Left lung (tissue), 10 donors: ENCODE results near the gene EXOC3L4. TPM values are rescaled to one million over a fixed set of nuclear protein-coding genes. Genes with fewer than 3 reads are reported as not detected.

Experiments
- ATAC-seq: fragments of 200-7000 bp; cut with Tn5 transposase; one replicate; pipeline ENCODE4 v1.9.1; 2020; ENCODE audit warnings: moderate library complexity
- DNase-seq, 4 donors: peaks; one replicate each; pipeline ENCODE4 v3.0.0-alpha.2; 2013 to 2020
- H3K27ac ChIP-seq, 2 donors: fragments of 200-600 bp; sonication (generic) in 1 of 2; one replicate each; pipeline versions ENCODE4 v1.5.0 to v1.8.0; 2020 to 2021
- H3K27me3 ChIP-seq, 2 donors: fragments of 200-600 bp; sonication (generic) in 1 of 2; one replicate each; pipeline versions ENCODE4 v1.5.0 to v1.8.0; 2020 to 2021
- H3K36me3 ChIP-seq, 2 donors: fragments of 200-600 bp; sonication (generic) in 1 of 2; one replicate each; pipeline versions ENCODE4 v1.5.0 to v1.8.0; 2020 to 2021
- H3K4me1 ChIP-seq, 2 donors: fragments of 200-600 bp; one replicate each; pipeline ENCODE4 v1.8.0; 2021
- H3K4me3 ChIP-seq, 2 donors: fragments of 200-600 bp; sonication (generic) in 1 of 2; one replicate each; pipeline versions ENCODE4 v1.5.0 to v1.8.0; 2020 to 2021; ENCODE audit warnings: mild to moderate bottlenecking in 1 of 2
- H3K9me3 ChIP-seq, 2 donors: fragments of 200-600 bp; sonication (generic) in 1 of 2; one replicate each; pipeline versions ENCODE4 v1.5.0 to v1.8.0; 2020 to 2021
- CTCF ChIP-seq, 2 donors: fragments of 200-600 bp; sonication (generic) in 1 of 2; IDR thresholded peaks; one replicate each; pipeline versions ENCODE4 v1.5.0 to v1.8.0; 2021; ENCODE audit warnings: antibody characterized with exemption in 2 of 2
- intact Hi-C, 2 donors: fragments of 100-400 bp; cut with DNase I; formaldehyde crosslinking; loops; one replicate each; pipeline versions ENCODE4 v1.11.2 to v1.14.2; 2022
- polyA plus RNA-seq, 6 donors: library from polyadenylated mRNA; unstranded; fragments of 120-200 nt; gene quantifications; one replicate each; pipeline ENCODE4 v1.2.1, GENCODE V29; 2013; ENCODE audit not compliant: insufficient read length in 6 of 6
- total RNA-seq, 2 donors: library from RNA; stranded (reverse); fragmentation: NEBNext Ultra II Directional; extraction: Animal tissue kit (Norgen Biotek cat#: 25700); gene quantifications; one replicate each; pipeline ENCODE4 v1.2.1, GENCODE V29; 2021
- donor health status: DM: no; HTN: yes; CAD: no.
- donor health status: DM: no; HTN: no; CAD: no.

EXOC3L4 gene
- total and polyA plus RNA-seq, 8 donors: 1.9 to 6.2 (median 3.7) TPM

- ATAC-seq: no peak
- intact Hi-C loops: no loop called here
- peak overlapping the region; percentile 45 to 86 for H3K27ac ChIP-seq
- H3K4me1 ChIP-seq: peaks cover 4 to 37% of the 10 kb centered on the region in 2 donors
- H3K9me3 ChIP-seq: no peaks in the 10 kb centered on the region
- no peak for DNase-seq
- TF ChIP-seq CTCF (IDR thresholded peaks at IDR 0.05): no peak
- peak overlapping the region; percentile 88 to 93 for H3K4me3 ChIP-seq
- no peaks in the 10 kb centered on the region for H3K36me3 ChIP-seq
- peaks cover 0 to 55% of the 10 kb centered on the region in 2 donors for H3K27me3 ChIP-seq
Measured at GRCh38 chr14:103055695-103056094, 38.8 kb upstream of the EXOC3L4 start.

- no peak for TF ChIP-seq CTCF (IDR thresholded peaks at IDR 0.05)
- H3K4me1 ChIP-seq: peaks cover 4 to 37% of the 10 kb centered on the region in 2 donors
- H3K36me3 ChIP-seq: no peaks in the 10 kb centered on the region
- ATAC-seq (peak; percentile 18), DNase-seq (peak; percentile 57 to 83 (median 74))
- H3K9me3 ChIP-seq: no peaks in the 10 kb centered on the region
- H3K4me3 ChIP-seq: peak overlapping the region; percentile 88 to 93
- peak overlapping the region; percentile 86 for H3K27ac ChIP-seq
- intact Hi-C loops: no loop called here
- H3K27me3 ChIP-seq: peaks cover 0 to 55% of the 10 kb centered on the region in 2 donors
Measured at GRCh38 chr14:103056322-103057027, 38.0 kb upstream of the EXOC3L4 start.

- intact Hi-C loops: no loop called here
- peak overlapping the region; percentile 86 for H3K27ac ChIP-seq
- ATAC-seq (no peak), DNase-seq (peak in 2 of 4 donors; percentile 38 to 85)
- no peaks in the 10 kb centered on the region for H3K36me3 ChIP-seq
- H3K27me3 ChIP-seq: peaks cover 0 to 55% of the 10 kb centered on the region in 2 donors
- H3K9me3 ChIP-seq: no peaks in the 10 kb centered on the region
- TF ChIP-seq CTCF (IDR thresholded peaks at IDR 0.05): no peak
- peaks cover 4 to 32% of the 10 kb centered on the region in 2 donors for H3K4me1 ChIP-seq
- peak overlapping the region; percentile 88 to 93 for H3K4me3 ChIP-seq
Measured at GRCh38 chr14:103057028-103057371, 37.5 kb upstream of the EXOC3L4 start.

GRCh38 chr14:103057372-103058163 lies 37.0 kb upstream of the EXOC3L4 start, which contains the start of gene CDC42BPB:
Gene CDC42BPB, minus strand, starts transcription at chr14:103057549. Its CDS starts 376 bp downstream, at chr14:103057173.
- DNase-seq: peak; percentile 85 to 96 (median 91)
- Histone ChIP-seq H3K36me3 (no peaks in the 10 kb centered on the region), H3K4me1 (peaks cover 4 to 27% of the 10 kb centered on the region in 2 donors), H3K27ac (peak within 1 kb of the TSS; percentile 86), H3K9me3 (no peaks in the 10 kb centered on the region), H3K27me3 (peaks cover 0 to 55% of the 10 kb centered on the region in 2 donors), H3K4me3 (peak within 1 kb of the TSS; percentile 88 to 93)
- intact Hi-C loops: no loop called here
- TF ChIP-seq CTCF (IDR thresholded peaks at IDR 0.05): no peak
- ATAC-seq: peak; percentile 96
